IMR-90 (cell line): ENCODE measurements around the gene TMOD1. TPM values are rescaled to one million over a fixed set of nuclear protein-coding genes. Genes with fewer than 3 reads are reported as not detected.
"Not testable (repeated sequence)": the region's sequence is repeated elsewhere in the genome, so short reads cannot be mapped to it uniquely, and the experiment has no call there.

Experiments used
- ATAC-seq: fragments of 200-7000 bp; cut with Tn5 transposase; 2 replicates; pipeline ENCODE4 v1.9.1; 2020; ENCODE audit warnings: low read depth, mild to moderate bottlenecking, moderate library complexity
- BruUV-seq: library from RNA; stranded (reverse); fragments of 400-500 nt; replicated peaks from 2 replicates; lab custom pipeline; 2021; lab: Mats Ljungman, UMichigan
- CTCF ChIA-PET: fragments of 300-600 bp; formaldehyde crosslinking; extraction: SDS; loops from one replicate; lab custom pipeline; 2021; ENCODE audit warnings: antibody characterized with exemption; lab: Yijun Ruan, JAX
- POLR2A ChIA-PET: fragments of 300-600 bp; sonication (Branson Sonifier 250); formaldehyde crosslinking; loops from one replicate; lab custom pipeline; 2022; ENCODE audit warnings: antibody characterized with exemption; ENCODE audit not compliant: unreplicated experiment; lab: Charles Lee
- DNase-seq: peaks from one replicate; pipeline ENCODE4 v3.0.0; 2013
- H2AFZ ChIP-seq: replicated peaks from 2 replicates; pipeline ENCODE3; 2013; ENCODE audit warnings: low read length, mild to moderate bottlenecking; ENCODE audit not compliant: poor library complexity
- H2AK5ac ChIP-seq: 2 replicates; pipeline ENCODE4 v1.6.1; 2013; ENCODE audit warnings: low read depth, low read length, inconsistent platforms
- H2AK9ac ChIP-seq: replicated peaks from 2 replicates; pipeline ENCODE3; 2013; ENCODE audit warnings: mild to moderate bottlenecking, low read depth, low read length, moderate library complexity; ENCODE audit not compliant: poor library complexity
- H2BK120ac ChIP-seq: 2 replicates; pipeline ENCODE4 v1.6.1; 2013; ENCODE audit warnings: low read depth, low read length, inconsistent platforms
- H2BK15ac ChIP-seq: 3 replicates; pipeline ENCODE4 v1.6.1; 2013; ENCODE audit warnings: low read depth, low read length, inconsistent platforms
- H2BK20ac ChIP-seq: 2 replicates; pipeline ENCODE4 v1.6.1; 2013; ENCODE audit warnings: low read depth, mild to moderate bottlenecking, inconsistent platforms, low read length, moderate library complexity
- H2BK5ac ChIP-seq: 2 replicates; pipeline ENCODE4 v1.6.1; 2013; ENCODE audit warnings: mild to moderate bottlenecking, low read depth, low read length, inconsistent platforms; ENCODE audit not compliant: poor library complexity, severe bottlenecking
- H3K14ac ChIP-seq: replicated peaks from 2 replicates; pipeline ENCODE4 v1.6.1; 2013; ENCODE audit warnings: low read depth, low read length, inconsistent platforms
- H3K18ac ChIP-seq: 2 replicates; pipeline ENCODE4 v1.6.1; 2013; ENCODE audit warnings: low read depth, low read length, control low read depth
- H3K23ac ChIP-seq: 2 replicates; pipeline ENCODE4 v1.6.1; 2013; ENCODE audit warnings: low read depth, low read length, inconsistent platforms
- H3K27ac ChIP-seq: 2 replicates; pipeline ENCODE4 v1.5.1; 2013; ENCODE audit warnings: mild to moderate bottlenecking, control low read depth, low read length; ENCODE audit not compliant: insufficient read depth
- H3K27me3 ChIP-seq: 2 replicates; pipeline ENCODE4 v1.6.1; 2013; ENCODE audit warnings: low read length; ENCODE audit not compliant: control insufficient read depth, insufficient read depth
- H3K36me3 ChIP-seq: 2 replicates; pipeline ENCODE4 v1.6.1; 2013; ENCODE audit warnings: low read length, mixed read lengths; ENCODE audit not compliant: control insufficient read depth, insufficient read depth
- H3K4ac ChIP-seq: 2 replicates; pipeline ENCODE4 v1.6.1; 2013; ENCODE audit warnings: low read depth, low read length, inconsistent platforms
- H3K4me1 ChIP-seq: 2 replicates; pipeline ENCODE4 v1.6.1; 2013; ENCODE audit warnings: low read length, mixed read lengths; ENCODE audit not compliant: control insufficient read depth, insufficient read depth
- H3K4me2 ChIP-seq: 2 replicates; pipeline ENCODE4 v1.6.1; 2013; ENCODE audit warnings: low read depth, mild to moderate bottlenecking, control low read depth, low read length, moderate library complexity
- H3K4me3 ChIP-seq: 2 replicates; pipeline ENCODE4 v1.5.1; 2013; ENCODE audit warnings: low read depth, mild to moderate bottlenecking, control low read depth, low read length, moderate library complexity; ENCODE audit not compliant: insufficient read depth
- H3K56ac ChIP-seq: 2 replicates; pipeline ENCODE4 v1.6.1; 2013; ENCODE audit warnings: low read length, inconsistent platforms; ENCODE audit not compliant: insufficient read depth; ENCODE audit errors: extremely low read depth
- H3K79me1 ChIP-seq, 2 experiments: 2 replicates each; pipeline ENCODE4 v1.6.1; 2013; ENCODE audit warnings: low read length in 2 of 2, inconsistent platforms in 1 of 2, low read depth in 1 of 2
- H3K9ac ChIP-seq: 2 replicates; pipeline ENCODE4 v1.6.1; 2013; ENCODE audit warnings: low read depth, low read length, control low read depth
- H3K9me1 ChIP-seq: 2 replicates; pipeline ENCODE4 v1.6.1; 2013; ENCODE audit warnings: low read length, inconsistent platforms; ENCODE audit not compliant: insufficient read depth
- H3K9me3 ChIP-seq: 2 replicates; pipeline ENCODE4 v1.6.1; 2013; ENCODE audit warnings: low read length; ENCODE audit not compliant: control insufficient read depth, insufficient read depth
- H4K20me1 ChIP-seq: 2 replicates; pipeline ENCODE4 v1.6.1; 2013; ENCODE audit warnings: low read length, inconsistent platforms; ENCODE audit not compliant: insufficient read depth
- H4K5ac ChIP-seq: 2 replicates; pipeline ENCODE4 v1.6.1; 2013; ENCODE audit warnings: mild to moderate bottlenecking, low read depth, low read length, control low read depth
- H4K8ac ChIP-seq, 2 experiments: 2 replicates each; pipeline ENCODE4 v1.6.1; 2013; ENCODE audit warnings: low read depth in 2 of 2, low read length in 2 of 2, control low read depth in 1 of 2, inconsistent platforms in 1 of 2
- H4K91ac ChIP-seq: 2 replicates; pipeline ENCODE4 v1.6.1; 2013; ENCODE audit warnings: low read depth, low read length, inconsistent platforms; ENCODE audit not compliant: insufficient read depth
- WGBS, 2 experiments: methylation state at CpG; one replicate each; pipeline versions ENCODE4 v1.1.5 to v1.1.7; 2013; ENCODE audit warnings: missing lambda C conversion rate in 2 of 2; ENCODE audit not compliant: insufficient read length in 1 of 2; ENCODE audit errors: extremely low coverage in 2 of 2; 5-methylcytosine and 5-hydroxymethylcytosine counted together
- dilution Hi-C: fragments of 300-500 bp; cut with HindIII; formaldehyde crosslinking; loops from one replicate; pipeline ENCODE4 v1.14.3; 2018; ENCODE audit warnings: low sequenced_read_pairs; ENCODE audit not compliant: unreplicated experiment
- in situ Hi-C: fragments of 300-500 bp; cut with MboI; formaldehyde crosslinking; loops from 3 replicates; pipeline ENCODE4 v1.14.3; 2019; ENCODE audit warnings: low sequenced_read_pairs, inconsistent platforms, mixed read lengths
- intact Hi-C: fragments of 100-400 bp; cut with micrococcal nuclease; formaldehyde crosslinking; loops from 2 replicates; pipeline ENCODE4 v1.10.0; 2022
- polyA plus RNA-seq, 3 experiments: library from polyadenylated mRNA; depleted of rRNA; stranded (reverse); fragments of >200 nt; gene quantifications; 2 replicates each; pipeline ENCODE4 v1.2.3, GENCODE V29; 2012; ENCODE audit warnings: low replicate concordance in 1 of 3
- total RNA-seq: library from RNA; depleted of rRNA; stranded (reverse); fragments of >200 nt; gene quantifications from 2 replicates; pipeline ENCODE4 v1.2.3, GENCODE V29; 2012

Gene TMOD1
- total and polyA plus RNA-seq, 2 of the 4 experiments (the other 2 are of a cell fraction), result 0.18 to 0.38 TPM

- DNase-seq, H2BK5ac ChIP-seq, H3K4ac ChIP-seq, H3K4me3 ChIP-seq, H3K14ac ChIP-seq, H3K4me2 ChIP-seq, H3K36me3 ChIP-seq, H3K27ac ChIP-seq, H3K4me1 ChIP-seq, H3K9me3 ChIP-seq, ATAC-seq, intact Hi-C loops, H2AK5ac ChIP-seq, H2BK20ac ChIP-seq, H3K27me3 ChIP-seq, BruUV-seq, H4K20me1 ChIP-seq, H4K8ac ChIP-seq, H3K79me1 ChIP-seq, H3K18ac ChIP-seq, in situ Hi-C loops, H3K9ac ChIP-seq, H3K9me1 ChIP-seq, POLR2A ChIA-PET, H3K56ac ChIP-seq, H2AK9ac ChIP-seq, H2BK15ac ChIP-seq, H4K91ac ChIP-seq, H4K5ac ChIP-seq, H3K23ac ChIP-seq, H2AFZ ChIP-seq, dilution Hi-C loops, H2BK120ac ChIP-seq: not testable (repeated sequence)
- no CpG with 5 or more reads among the region's 7 CpGs for WGBS, 2 experiments
- CTCF ChIA-PET, result interaction anchor here (1.1 kb wide), 1 partner anchor 12 kb away, joined by 3 read pairs; no protein-coding TSS in a partner anchor
Measured at GRCh38 chr9:97586909-97587308, 85.4 kb downstream of the TMOD1 start.
